HG03159 (cell line): Measurements from ENCODE around the gene PTH2.
"Not testable (repeated sequence)": the region's sequence is repeated elsewhere in the genome, so short reads cannot be mapped to it uniquely, and the experiment has no call there.

Source experiments
- ATAC-seq: cut with Tn5 transposase; IDR thresholded peaks from one replicate; pipeline ENCODE4 v1.9.1; 2021; ENCODE audit warnings: mild to moderate bottlenecking, moderate library complexity; ENCODE audit not compliant: unreplicated experiment

Gene PTH2, protein sequence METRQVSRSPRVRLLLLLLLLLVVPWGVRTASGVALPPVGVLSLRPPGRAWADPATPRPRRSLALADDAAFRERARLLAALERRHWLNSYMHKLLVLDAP

DNA sequence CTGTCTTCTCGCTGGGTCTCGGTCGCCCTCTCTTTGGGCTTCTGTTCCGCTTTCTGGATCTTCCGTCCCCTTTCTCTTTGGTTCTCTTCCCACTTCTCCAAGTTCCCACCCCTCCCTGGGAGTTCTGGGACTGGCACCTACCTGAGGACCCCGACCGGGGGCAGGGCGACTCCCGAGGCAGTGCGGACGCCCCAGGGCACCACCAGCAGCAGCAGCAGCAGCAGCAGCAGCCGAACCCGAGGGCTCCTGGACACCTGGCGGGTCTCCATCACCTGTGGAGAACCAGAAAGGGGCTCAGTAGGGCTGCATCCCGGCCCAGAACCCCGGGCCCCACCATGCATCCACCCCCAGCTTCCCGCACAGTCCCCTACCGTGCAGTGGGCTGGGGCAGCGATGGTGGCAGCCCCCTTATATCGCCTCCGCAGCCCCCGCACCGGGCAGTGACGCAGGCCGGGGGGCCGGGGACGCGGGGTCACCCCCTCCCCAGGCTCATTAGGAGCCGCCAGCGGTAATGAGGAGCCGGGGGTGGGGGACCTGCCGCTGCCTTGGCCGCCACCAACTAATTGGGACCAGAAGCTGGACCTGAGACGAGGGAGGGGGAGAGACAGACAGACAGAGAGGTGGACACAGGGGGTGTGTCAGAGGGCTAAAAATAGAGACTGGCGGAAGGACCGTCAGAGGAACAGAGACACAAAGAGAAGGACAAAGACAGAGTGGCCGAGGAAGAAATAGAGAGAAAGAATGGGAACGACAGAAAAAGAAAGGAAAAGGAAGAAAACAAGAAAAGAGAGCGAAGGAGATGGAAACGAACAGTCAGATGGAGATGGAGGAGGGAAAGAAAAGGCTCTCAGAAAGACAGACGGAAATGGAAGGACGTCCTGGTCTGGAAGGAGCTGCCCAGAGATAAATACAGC is at the start of gene PTH2:
PTH2 (minus strand) TSS at position 371 of the 914 bp plus-strand sequence; CDS start at position 269, 102 bp downstream.
- no peak for ATAC-seq

DNA sequence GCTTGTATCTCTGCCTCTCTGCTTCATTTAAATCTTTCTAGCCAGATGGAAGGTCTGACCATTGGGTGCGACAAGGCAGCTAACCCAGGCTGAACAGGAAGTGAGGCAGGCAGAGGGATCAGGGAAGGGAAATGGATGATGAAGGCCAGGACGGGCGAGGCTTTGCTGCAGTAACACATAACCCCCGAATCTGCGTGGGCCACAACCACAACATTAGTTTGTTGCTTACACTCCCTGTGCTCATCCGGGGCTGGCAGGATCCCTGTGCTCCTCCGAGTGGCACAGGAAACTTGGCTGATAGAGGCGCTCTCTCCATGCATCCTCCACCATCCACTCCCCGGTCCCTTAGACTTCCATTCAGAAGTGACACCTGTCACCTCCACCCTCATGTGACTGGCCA is 49.7 kb upstream of the PTH2 start:
- no peak for ATAC-seq

DNA sequence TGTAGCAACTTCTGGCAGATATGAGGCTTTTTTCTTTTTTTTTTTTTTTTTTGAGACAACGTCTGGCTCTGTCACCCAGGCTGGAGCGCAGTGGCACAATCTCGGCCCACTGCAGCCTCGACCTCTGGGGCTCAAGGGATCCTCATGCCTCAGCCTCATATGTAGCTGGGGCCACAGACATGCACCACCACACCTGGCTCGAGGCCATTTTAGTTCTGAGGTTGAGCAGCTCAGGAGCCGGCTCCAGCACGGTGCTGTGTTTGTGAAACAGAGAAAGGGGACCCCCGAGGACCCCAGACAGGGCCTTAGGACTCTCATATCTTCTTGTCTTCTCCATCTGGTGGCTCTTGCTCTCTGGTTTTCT is 47.4 kb upstream of the PTH2 start:
- ATAC-seq = no peak

DNA sequence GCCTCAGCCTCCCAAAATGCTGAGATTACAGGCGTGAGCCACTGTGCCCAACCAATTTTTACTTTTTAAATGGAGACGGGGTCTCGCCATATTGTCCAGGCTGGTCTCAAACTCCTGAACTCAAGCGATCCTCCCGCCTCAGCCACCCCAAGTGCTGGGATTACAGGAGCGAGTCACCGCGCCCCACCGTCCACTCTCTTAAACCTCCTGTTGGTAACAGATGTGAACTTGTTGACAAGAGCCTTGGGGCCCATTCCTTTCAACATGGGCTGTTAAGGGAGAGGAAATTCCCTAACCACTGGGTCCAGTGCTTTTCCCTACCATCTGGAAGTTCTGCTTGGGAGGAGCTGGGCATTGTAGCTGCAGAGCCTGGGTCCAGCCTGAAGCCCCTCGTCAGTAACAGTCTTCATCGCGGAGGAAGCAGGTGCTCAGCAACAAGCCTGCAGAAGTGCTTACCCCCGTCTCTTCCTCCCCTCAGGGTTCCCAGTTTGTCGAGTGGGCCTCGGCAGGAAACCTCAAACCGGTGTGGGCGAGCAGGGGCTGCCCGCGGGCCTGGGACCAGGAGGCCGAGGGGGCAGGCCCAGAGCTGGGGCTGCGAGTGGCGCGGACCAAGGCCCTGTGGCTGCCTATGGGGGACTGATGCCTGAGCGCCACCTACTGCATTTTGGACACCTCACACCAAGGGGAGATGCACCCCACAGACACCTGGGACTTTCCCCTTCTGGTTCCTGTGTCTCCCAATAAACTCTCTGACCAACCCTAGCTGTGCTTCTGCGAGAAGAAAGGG is 46.8 kb upstream of the PTH2 start:
- ATAC-seq = no peak

DNA sequence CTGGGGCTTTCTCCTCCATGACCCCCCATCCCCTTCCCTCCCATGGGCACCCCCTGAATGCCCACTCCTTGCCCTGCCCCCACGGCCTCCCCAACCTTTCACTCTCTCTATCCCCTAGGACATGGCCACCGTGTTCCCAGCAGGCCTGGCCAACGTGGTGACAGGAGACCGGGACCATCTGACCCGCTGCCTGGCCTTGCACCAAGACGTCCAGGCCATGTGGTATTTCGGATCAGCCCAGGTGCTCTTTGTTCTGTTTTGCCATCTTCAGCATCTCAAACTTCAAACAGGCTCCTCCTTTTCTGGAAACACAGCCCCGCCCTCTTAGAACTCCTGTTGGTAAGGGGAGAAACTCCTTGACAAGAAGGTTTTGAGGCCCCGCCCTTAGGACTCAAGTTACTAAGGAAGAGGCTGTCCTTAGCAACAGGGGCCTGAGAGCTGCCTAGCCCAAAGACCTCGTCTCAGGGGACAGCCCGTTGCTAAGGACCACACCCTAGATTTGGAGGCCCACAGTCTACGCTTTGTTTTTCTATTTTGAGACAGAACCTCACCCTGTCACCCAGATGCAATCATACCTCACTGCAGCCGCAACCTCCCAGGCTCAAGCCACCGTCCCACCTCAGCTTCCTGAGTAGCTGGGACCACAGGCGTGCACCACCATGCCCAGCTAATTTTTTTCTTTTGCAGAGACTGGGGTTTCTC is 45.7 kb upstream of the PTH2 start:
- peak; percentile 57 for ATAC-seq

DNA sequence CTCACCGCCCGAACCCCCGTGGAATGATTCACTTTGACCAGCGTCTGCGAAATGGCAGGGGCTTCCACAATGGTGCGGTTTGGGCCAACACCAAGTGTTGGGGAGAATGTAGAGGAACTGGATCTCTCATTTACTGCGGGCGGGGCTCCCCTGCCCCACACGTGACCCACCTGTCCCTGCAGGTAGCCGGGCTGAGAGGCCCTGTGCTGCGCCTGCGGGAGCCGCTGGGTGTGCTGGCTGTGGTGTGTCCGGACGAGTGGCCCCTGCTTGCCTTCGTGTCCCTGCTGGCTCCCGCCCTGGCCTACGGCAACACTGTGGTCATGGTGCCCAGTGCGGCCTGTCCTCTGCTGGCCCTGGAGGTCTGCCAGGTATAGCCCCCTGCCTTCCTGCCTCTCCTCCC is 45.0 kb upstream of the PTH2 start:
- no peak for ATAC-seq

DNA sequence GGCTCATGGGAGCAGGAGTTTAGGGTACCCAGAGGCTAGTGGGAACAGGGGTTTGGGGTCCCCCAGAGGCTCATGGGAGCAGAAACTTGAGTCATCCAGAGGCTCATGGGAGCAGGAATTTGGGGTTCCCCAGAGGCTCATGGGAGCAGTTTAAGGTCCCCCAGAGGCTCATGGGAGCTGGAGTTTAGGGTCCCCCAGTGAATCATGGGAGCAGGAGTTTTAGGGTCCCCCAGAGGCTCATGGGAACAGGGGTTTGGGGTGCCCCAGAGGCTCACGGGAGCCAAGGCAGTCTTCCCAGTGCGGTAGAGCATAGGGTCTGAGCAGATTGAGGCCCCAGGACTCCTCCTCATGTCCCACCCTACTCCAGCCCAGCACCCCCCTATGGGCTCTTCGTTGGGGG is 42.1 kb upstream of the PTH2 start:
- no peak for ATAC-seq

DNA sequence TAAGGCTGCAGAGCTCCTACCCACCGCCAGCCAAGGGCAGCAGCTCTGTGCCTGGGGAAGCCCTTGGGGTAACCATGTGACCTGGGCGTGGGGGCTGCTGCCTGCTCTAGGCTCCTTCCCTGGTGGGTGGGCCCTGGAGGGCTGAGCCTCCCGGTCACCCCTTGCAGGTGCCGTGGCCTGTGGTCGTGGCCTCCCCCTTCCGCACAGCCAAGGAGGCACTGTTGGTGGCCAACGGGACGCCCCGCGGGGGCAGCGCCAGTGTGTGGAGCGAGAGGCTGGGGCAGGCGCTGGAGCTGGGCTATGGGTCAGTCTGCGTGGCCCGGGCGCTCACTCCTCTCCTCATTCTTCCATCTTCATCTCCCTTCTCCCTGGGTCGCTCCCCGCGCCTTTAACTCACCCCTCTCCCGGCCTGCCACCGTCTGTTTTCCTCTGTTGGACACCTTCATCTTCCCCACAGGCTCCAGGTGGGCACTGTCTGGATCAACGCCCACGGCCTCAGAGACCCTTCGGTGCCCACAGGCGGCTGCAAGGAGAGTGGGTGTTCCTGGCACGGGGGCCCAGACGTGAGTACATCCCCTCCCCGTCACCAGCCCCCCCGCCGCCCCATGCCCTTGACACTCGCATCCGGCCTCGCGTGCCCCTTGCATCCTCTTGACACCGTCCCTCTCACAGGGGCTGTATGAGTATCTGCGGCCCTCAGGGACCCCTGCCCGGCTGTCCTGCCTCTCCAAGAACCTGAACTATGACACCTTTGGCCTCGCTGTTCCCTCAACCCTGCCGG is 40.9 kb upstream of the PTH2 start:
- no peak for ATAC-seq

DNA sequence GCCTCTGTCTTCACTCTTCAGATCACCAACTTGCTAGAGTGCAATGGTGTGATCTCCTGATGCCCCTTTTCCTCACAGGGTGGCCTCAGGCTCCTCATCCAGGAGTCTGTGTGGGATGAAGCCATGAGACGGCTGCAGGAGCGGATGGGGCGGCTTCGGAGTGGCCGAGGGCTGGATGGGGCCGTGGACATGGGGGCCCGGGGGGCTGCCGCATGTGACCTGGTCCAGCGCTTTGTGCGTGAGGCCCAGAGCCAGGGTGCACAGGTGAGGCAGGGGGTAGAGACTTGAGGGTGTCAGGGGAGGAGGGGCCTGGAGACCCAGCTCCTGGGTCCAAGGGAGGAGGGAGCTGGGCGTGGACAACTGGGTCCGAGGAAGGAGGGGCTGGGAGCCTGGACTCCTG is 39.3 kb upstream of the PTH2 start:
- no peak for ATAC-seq

DNA sequence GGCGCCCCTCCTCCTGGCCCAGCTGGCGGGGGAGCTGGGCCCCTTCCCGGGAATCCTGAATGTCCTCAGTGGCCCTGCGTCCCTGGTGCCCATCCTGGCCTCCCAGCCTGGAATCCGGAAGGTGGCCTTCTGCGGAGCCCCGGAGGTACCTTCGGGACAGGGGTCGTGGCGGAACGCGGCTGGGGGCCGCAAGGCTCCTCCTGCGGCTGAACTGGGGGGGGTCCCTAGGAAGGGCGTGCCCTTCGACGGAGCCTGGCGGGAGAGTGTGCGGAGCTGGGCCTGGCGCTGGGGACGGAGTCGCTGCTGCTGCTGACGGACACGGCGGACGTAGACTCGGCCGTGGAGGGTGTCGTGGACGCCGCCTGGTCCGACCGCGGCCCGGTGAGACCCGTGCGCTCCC is 38.4 kb upstream of the PTH2 start:
- no peak for ATAC-seq

DNA sequence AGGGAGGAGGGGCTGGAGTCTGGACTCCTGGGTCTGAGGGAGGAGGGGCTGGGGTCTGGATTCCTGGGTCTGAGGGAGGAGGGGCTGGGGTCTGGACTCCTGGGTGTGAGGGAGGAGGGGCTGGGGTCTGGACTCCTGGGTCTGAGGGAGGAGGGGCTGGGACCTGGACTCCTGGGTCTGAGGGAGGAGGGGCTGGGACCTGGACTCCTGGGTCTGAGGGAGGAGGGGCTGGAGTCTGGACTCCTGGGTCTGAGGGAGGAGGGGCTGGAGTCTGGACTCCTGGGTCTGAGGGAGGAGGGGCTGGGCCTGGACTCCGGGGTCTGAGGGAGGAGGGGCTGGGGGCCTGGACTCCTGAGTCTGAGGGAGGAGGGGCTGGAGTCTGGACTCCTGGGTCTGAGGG is 37.9 kb upstream of the PTH2 start:
- ATAC-seq = not testable (repeated sequence)

DNA sequence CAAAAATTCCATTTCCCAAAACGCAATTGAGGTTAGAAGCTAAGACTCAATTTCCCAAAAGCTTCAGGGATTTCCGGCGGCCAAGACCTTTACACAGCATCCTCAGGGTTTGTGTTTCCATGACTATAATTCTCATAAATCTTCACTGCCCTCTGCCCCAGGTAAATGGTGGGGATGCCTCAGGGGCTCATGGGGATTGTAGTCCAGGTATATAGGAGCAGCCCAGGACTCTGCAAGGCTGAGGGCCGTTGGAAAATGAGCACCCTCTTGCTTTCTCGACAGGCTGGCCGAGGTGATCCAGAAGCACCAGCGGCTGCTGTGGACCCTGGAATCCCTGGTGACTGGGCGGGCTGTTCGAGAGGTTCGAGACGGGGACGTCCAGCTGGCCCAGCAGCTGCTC is 36.1 kb upstream of the PTH2 start:
- no peak for ATAC-seq

DNA sequence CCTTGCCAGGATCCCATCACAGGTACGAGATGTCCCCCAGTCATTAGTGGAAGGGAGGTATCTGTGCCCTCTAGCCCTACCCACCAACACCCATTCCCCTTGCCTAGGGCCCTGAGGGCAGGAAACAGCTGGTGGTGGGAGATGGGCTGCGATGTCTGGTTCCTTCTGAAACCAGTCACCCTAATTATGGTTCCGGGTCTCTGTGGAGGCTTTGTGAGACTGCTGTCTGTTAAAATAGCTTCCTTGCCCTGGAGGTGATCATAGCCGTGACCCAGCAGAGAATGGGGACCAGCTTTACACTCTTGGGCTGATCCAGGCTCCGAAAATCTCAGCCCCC is 35.3 kb upstream of the PTH2 start:
- ATAC-seq = no peak

DNA sequence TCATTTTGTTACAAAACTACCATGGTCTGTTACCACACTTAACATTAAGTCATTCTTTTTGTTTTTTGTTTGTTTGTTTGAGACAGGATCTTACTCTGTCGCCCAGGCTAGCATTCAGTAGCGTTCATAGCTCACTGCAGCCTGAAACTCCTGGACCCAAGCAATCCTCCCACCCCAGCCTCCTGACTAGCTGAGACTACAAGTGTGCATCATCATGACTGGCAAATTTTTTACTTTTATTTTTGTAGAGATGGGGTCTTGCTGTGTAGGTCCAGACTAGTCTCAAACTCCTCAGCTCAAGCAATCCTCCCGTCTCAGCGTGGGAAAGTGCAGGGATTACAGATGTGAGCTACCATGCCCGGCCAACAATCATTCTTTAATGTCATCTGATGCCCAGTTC is 33.1 kb upstream of the PTH2 start:
- no peak for ATAC-seq

DNA sequence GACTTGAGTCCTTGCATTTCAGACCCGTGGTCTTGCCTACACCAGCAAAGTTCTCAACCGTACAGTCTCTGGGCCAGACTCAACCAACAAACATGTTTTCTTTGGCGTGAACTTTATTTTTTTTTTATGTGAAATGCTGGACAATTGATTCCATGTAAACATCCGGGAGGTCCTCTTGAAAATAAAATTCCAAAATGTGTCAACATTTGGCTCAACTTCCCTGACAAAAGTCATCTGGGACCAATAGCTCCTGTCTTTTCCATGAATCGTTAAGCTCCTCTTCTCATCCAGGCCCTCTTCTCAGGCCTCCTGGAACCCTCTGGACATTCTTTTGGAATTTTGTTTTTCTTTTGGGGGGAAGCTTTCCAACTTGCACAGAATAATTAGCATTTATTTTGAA is 32.5 kb upstream of the PTH2 start:
- no peak for ATAC-seq

DNA sequence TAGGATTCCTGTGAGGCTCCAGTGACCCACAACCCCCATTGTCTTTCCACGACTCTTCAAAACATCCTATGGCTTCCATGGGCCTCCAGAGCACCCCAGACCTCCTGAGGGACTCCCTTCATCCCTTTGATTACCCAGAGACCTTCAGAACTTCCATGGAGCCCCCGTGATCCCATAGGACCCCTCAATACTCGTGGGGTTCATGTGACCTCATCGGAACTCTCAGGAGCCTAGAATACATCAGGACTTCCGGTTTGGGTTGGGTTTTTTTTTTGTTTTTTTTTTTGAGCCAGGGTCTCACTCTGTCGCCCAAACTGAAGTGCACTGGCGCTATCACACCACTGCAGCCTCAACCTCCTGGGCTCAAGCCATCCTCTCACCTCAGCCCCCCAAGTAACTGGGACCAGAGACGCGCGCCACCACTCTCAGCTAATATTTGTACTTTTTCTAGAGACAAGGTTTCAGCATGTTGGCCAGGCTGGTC is 30.6 kb upstream of the PTH2 start:
- ATAC-seq = no peak

DNA sequence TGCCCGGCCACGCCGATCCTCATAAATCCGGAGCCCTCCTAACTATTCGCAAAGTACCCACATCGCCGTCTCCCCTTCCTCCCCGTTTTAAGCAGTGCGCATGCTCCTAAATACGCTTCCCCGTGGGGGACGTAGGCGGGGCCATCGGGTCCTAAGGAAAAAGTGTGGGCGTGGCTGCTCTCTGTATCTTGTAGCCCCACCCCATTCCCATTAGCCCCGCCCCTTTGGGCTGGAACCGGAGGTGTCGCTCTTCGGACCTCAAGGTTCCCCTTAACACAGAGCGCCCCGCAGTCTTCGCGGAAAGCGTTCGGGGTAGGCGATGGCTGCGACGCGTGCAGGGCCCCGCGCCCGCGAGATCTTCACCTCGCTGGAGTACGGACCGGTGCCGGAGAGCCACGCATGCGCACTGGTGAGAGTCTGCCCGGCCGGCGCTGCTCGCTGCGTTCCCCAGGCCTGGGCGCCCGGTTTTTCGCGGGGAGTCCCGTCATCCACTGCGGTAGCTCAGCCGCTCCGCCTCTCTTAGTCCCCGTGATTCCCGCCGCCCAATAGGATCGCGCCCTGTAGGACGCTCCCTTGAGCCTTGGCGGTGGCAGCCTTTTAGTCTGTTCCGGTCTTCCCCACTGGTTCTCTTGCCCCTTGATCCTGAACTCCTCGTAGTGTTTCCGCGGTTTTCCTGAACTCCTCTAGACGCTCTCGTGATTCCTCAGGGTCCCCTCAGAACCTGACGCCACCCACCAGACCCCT is 29.9 kb upstream of the PTH2 start, which contains the start of gene ALDH16A1:
ALDH16A1 (plus strand) TSS at position 213 of the 744 bp plus-strand sequence; CDS start at position 320, 107 bp downstream.
- peak; percentile 71 for ATAC-seq

DNA sequence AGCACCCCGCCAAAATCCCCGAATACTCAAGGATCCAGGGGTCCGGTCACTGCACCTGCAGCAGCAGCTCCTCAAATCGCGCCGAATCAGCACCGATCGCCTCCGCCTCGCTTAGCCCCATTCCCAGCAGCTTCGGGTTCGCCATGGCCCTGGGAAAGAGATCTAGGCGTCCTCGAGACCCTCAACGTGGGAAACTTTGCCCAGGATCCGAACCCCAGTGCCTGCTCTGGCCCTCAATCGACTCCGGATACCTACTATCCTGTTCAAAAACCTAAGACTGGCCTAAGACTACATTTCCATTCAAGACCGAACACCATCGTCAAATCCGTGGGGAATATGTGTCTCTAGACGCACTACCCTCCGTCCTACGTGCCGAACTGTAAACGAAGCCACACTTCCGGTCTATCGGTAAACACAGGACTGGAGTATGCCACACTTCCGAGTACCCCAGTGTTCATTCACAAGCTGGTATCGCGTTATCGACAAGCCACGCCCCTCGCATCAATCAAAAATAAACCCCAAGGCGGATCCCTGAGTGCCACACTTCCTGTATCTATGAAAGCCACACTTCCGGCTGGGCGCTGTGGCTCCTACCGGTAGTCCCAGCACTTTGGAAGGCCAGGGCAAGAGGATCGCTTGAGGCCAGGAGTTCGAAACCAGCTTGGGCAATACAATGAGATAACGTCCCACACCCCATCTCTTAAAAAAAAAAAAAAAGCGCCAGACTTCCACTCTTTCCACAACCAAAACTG is 28.4 kb upstream of the PTH2 start, which contains the start of gene PIH1D1:
PIH1D1 (minus strand) TSS at position 385 of the 752 bp plus-strand sequence; CDS start at position 145, 240 bp downstream.
- ATAC-seq = peak; percentile 69

DNA sequence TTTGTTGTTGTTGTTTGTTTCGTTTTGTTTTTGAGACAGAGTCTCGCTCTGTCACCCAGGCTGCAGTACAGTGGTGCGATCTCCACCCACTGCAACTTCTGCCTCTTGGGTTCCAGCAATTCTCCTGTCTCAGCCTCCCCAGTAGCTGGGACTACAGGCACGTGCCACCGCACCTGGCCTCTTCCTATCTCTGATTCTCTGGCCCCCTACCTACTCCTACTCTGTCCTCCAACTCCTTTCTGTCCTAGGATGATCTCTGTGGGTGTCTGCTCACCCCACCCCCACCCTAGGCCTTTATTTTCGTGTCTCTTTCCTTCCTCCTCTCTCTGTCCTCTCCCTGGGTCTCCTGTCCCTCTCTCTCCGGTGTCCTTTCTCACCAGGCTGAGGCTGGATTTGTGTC is 27.2 kb upstream of the PTH2 start:
- ATAC-seq = no peak
